ENCODE measurements around the gene ZC3H12A. TPM values are rescaled to one million over a fixed set of nuclear protein-coding genes. Genes with fewer than 3 reads are reported as not detected.
"Not testable (repeated sequence)": the region's sequence is repeated elsewhere in the genome, so short reads cannot be mapped to it uniquely, and the experiment has no call there.

The ZC3H12A gene
- total RNA-seq, 1 experiment from 2014 or later, result 6.7 TPM

- not testable (repeated sequence) for H2BK12ac ChIP-seq (ENCODE audit: insufficient read length, low read depth, low read length); H3K4me1 ChIP-seq (ENCODE audit: insufficient read depth, low read length); H2BK15ac ChIP-seq (ENCODE audit: low read depth, low read length); H3K79me2 ChIP-seq (ENCODE audit: insufficient read depth, low read length); H3K9me3 ChIP-seq (ENCODE audit: control insufficient read depth, low read depth, low read length); H2AK5ac ChIP-seq (ENCODE audit: insufficient read length, low read length); H3K4me2 ChIP-seq (ENCODE audit: insufficient read depth, insufficient read length, low read length); H3K27ac Mint-ChIP-seq; H3K4ac ChIP-seq (ENCODE audit: low read depth, low read length); H3K23ac ChIP-seq (ENCODE audit: insufficient read length, low read depth, low read length); H3T11ph ChIP-seq (ENCODE audit: low read length); H3K56ac ChIP-seq (ENCODE audit: insufficient read length, low read depth, low read length); H2BK120ac ChIP-seq (ENCODE audit: low read depth, low read length, poor library complexity, severe bottlenecking); H3K79me1 ChIP-seq (ENCODE audit: insufficient read depth, low read depth, low read length, poor library complexity, severe bottlenecking); H3K9me3 Mint-ChIP-seq; H3K27me3 ChIP-seq (ENCODE audit: insufficient read depth, low read length); H3K9ac ChIP-seq (ENCODE audit: extremely low read depth, insufficient read length, low read length); H3K27ac ChIP-seq (ENCODE audit: insufficient read length, low read depth, low read length); H2BK20ac ChIP-seq (ENCODE audit: low read depth, low read length, poor library complexity, severe bottlenecking); H3K27me3 Mint-ChIP-seq (ENCODE audit: low read depth); H3K18ac ChIP-seq (ENCODE audit: insufficient read length, low read depth, low read length); H4K5ac ChIP-seq (ENCODE audit: insufficient read length, low read depth, low read length); H4K20me1 ChIP-seq (ENCODE audit: control insufficient read depth, insufficient read depth, insufficient read length); H3K4me1 Mint-ChIP-seq; H2BK5ac ChIP-seq (ENCODE audit: insufficient read length, low read length); H3K4me3 Mint-ChIP-seq; H4K8ac ChIP-seq (replicated peaks; ENCODE audit: insufficient read length, low read depth, low read length); H3K23me2 ChIP-seq (ENCODE audit: insufficient read length, low read depth, low read length, poor library complexity, severe bottlenecking); H4K91ac ChIP-seq (ENCODE audit: insufficient read length, low read depth, low read length); DNase-seq; H3K14ac ChIP-seq (ENCODE audit: insufficient read depth, low read length); H2AFZ ChIP-seq (ENCODE audit: low read length)
- H3K36me3 Mint-ChIP-seq (ENCODE audit: insufficient read depth in 1 of 3, low read depth in 3 of 3), result peaks cover 8 to 25% (median 10%) of the 10 kb centered on the region in 3 experiments; a peak in 6 of 7 replicates
- no CpG with 5 or more reads among the region's 4 CpGs for WGBS (ENCODE audit: extremely low coverage, insufficient read length, low lambda C conversion rate)
Observed at GRCh38 chr1:37532418-37533156, 58.2 kb downstream of the ZC3H12A start.

Measured in H9 (cell line).